GM20000 (cell line): ENCODE measurements around the gene BACH2.

ENCODE experiments used
- DNase-seq: peaks from one replicate; pipeline ENCODE4 v3.0.0; 2012; ENCODE audit warnings: low spot score
- TF ChIP-seq, protein P1 (sequence below): IDR thresholded peaks from 2 replicates; pipeline ENCODE4 v1.5.1; 2012; ENCODE audit warnings: mild to moderate bottlenecking, control low read depth; ENCODE audit errors: extremely low read depth, missing control alignments

The BACH2 gene

DNA sequence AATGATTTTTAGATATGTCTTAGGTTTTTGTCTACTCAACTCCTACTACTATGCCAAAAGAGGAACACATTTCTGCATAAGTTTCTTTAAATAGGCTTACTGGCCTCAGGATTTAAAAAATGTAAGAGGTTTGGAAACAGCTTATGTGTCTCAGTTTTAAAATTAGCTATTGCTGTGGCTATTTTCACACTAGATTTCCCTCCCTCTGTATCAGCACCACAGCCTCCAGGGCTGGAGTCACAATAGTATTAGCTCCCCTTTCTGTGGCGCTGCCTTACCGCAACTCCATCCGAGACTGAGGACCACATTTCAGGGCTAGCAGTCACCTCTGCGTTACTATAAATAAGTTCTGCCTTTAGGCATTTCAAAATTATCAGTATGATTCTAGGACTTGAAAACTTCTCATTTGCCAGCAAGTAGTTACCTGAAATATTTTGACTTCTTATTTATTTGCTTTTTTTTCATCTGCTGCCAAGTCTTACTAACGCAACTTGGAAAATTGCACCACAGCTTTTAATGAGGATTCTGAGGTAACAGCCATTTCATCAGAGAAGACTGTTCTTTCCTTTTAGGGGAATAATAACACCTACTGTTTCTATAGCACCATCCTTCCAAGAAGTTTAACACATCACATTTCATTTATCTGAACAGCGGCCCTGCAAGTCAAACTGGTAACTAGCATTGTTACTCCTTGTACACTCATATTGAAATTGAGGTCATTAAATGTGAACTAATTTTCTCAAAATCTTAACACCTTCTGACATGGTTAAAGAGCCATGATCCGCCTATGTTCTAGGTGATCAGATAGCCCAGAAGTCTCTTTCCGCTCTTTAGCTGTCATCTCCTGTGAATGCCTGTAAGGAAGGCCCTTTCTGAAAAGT lies 296.5 kb downstream of the BACH2 start:
- no peak for DNase-seq
- TF ChIP-seq, protein P1, sequence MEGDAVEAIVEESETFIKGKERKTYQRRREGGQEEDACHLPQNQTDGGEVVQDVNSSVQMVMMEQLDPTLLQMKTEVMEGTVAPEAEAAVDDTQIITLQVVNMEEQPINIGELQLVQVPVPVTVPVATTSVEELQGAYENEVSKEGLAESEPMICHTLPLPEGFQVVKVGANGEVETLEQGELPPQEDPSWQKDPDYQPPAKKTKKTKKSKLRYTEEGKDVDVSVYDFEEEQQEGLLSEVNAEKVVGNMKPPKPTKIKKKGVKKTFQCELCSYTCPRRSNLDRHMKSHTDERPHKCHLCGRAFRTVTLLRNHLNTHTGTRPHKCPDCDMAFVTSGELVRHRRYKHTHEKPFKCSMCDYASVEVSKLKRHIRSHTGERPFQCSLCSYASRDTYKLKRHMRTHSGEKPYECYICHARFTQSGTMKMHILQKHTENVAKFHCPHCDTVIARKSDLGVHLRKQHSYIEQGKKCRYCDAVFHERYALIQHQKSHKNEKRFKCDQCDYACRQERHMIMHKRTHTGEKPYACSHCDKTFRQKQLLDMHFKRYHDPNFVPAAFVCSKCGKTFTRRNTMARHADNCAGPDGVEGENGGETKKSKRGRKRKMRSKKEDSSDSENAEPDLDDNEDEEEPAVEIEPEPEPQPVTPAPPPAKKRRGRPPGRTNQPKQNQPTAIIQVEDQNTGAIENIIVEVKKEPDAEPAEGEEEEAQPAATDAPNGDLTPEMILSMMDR: no peak

DNA sequence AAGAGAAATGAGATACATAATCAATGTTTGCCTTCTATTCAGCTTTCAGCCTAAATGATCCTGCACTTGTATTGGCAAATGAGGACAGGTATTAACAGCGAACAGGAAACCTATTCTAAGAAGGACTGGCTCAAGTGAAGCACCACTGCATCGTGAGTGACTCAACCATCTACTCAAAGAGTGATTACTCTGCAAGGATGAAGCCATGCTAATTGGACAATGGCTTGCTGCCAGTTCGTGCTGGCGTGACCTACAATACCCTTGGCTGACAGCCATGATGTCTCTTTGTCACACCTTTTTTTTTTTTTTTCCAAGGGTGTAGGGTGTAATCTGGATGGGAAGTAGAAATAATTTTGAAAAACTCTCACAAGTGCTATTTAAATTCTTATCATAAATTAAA lies 297.5 kb downstream of the BACH2 start:
- DNase-seq: no peak
- TF ChIP-seq, protein P1: no peak

DNA sequence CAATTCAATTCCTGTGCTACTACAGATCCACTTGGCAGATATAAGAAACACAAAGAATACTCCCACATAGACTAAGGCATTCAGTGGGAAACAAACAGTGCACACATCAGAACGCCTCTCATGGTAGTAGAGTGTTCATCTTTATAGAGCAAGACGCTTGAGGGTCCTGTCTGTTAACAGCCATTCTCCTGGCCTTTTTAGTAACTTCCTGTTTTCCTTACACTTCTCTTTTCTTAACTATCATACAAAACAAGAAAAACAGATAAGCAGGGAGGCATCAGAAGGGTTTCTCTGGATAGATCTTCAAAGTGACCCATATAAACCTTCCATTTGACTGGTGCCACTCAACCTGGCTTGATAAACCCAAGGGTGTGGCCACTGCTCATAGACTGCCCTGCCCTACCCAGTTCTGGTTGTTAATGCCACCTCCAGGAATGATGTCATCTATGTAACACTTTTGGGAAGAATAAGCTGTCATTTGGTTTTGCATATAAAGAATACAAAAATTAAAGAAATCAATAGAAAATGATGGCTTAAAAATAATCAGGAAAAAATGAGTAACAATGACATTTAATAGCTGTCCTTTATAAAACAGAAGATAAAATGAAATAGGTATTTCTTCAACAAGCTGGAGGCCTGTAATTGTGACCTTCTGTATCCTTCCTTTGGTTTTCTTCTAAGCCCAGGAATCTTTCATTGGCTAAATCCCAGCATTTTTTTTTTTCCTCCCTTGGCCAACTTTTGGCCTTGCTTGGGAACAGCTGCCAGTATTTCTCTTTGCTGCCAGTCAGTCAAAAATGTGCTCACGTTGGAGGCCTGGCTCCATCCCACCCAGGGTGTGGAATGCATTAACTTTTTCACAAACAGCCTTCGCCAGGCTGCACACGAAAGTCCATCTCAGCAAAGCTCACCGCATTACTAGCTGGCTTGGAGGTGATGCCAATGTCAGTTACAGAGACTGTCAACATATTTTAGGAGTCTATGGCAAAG lies 298.9 kb downstream of the BACH2 start:
- no peak for DNase-seq
- TF ChIP-seq, protein P1: no peak

DNA sequence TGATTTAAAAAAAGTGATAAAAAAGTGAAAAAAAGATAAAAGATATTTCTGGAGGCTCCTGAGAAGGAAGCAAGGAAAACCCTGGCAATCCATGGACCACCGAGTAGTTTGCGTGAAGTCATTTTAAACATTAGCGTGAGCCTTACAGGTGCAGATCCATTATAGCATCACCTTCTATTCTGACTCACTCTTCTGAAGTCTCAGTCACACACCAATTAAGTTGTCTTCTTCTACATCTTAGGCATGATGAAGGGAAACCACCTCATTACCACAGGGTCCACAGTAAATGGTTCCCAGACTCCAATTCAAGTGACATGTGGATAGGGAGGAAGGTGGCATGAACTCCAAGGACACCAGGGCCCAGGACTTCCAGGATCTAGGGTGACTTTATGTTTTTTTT lies 303.2 kb downstream of the BACH2 start:
- TF ChIP-seq, protein P1: no peak
- DNase-seq: no peak

DNA sequence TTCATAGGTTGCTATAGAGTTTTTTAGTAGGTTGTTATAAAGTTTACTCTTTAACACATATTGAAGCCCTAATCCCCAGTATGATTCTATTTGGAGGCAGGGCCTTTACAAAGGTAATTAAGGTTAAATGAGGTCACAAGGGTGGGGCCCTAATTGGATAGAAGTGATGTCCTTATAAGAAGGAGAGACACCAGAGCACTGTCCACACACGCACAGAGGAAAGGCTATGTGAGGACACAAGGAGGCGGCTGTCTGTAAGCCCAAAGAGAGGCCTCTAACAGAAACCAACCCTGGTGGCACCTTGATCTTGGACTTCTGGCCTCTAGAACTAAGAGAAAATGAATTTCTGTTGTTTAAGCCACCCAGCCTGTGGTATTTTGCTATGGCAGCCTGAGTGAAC lies 303.8 kb downstream of the BACH2 start:
- DNase-seq: no peak
- TF ChIP-seq, protein P1: no peak

DNA sequence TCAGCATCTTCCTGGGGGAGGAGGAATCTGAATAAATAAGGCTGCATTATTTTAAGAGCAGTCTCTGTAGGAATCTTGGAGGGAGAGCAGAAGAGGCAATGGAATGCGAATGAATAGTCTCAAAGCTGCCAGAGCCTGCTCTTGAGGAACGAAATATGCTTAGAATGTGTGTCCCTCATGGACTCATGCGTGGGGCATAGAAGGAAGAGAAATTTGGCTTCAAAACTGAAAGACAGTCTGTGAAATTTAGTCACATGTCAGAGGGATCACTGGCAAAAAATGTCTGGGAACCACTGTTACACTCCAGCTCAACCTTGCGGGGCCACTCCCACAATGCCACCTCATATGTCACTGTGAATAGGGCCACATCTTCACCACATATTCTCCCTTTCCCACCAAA lies 306.9 kb downstream of the BACH2 start:
- TF ChIP-seq, protein P1: no peak
- DNase-seq: no peak

DNA sequence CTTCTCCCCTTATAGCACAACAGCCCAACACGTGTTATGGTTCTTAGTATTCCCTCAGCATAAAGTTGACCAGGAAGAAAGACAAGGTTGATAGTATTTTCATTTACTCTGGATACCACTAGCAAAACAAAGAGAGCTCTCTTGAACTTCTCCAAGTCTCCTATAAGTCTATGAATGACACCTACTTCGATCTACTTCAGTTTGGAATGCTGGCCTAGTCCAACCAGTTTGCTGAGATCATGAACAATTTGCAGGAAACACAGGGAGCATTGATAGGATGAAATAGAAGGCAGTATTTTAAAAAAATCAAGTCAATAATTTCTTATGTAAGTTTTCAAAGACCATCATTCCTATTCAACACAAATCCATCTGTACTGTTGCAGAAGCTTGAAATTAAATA lies 308.8 kb downstream of the BACH2 start:
- DNase-seq: no peak
- TF ChIP-seq, protein P1: no peak
